K562 (cell line): ENCODE results near the gene SNX3.

Experiments
- RBM14 ChIP-seq: fragments of 200-400 bp; formaldehyde crosslinking; IDR thresholded peaks from 2 replicates; pipeline ENCODE4 v1.6.1; 2018; ENCODE audit warnings: low read depth, mild to moderate bottlenecking, low read length, moderate library complexity, borderline replicate concordance; ENCODE audit not compliant: insufficient read depth
- UBTF ChIP-seq, 2 experiments: IDR thresholded peaks; 2 replicates each; pipeline ENCODE4 v1.6.1; 2012; ENCODE audit warnings: improper control_type of control experiment in 2 of 2, low read depth in 2 of 2, low read length in 2 of 2, borderline replicate concordance in 1 of 2
- ZC3H4 ChIP-seq: sonication (generic); formaldehyde crosslinking; IDR thresholded peaks from 2 replicates; pipeline ENCODE4 v1.9.0; 2021; ENCODE audit warnings: missing genetic modification reagents, borderline replicate concordance
- TF ChIP-seq, protein P1 (sequence below), 3 experiments: IDR thresholded peaks in 2 of 3; conservative IDR thresholded peaks in 1 of 3; 2 replicates each; pipeline ENCODE4 v1.5.1; 2011 to 2012; ENCODE audit warnings: low read length in 3 of 3, mild to moderate bottlenecking in 3 of 3, control low read depth in 2 of 3, improper control_type of control experiment in 1 of 3, inconsistent platforms in 1 of 3, low read depth in 1 of 3, mixed read lengths in 1 of 3, moderate library complexity in 1 of 3; ENCODE audit not compliant: insufficient read depth in 2 of 3
- TF ChIP-seq, protein P2 (sequence below): fragments of 450-650 bp; formaldehyde crosslinking; IDR thresholded peaks from 2 replicates; pipeline ENCODE4 v1.4.0; 2022; ENCODE audit warnings: missing genetic modification characterization

DNA sequence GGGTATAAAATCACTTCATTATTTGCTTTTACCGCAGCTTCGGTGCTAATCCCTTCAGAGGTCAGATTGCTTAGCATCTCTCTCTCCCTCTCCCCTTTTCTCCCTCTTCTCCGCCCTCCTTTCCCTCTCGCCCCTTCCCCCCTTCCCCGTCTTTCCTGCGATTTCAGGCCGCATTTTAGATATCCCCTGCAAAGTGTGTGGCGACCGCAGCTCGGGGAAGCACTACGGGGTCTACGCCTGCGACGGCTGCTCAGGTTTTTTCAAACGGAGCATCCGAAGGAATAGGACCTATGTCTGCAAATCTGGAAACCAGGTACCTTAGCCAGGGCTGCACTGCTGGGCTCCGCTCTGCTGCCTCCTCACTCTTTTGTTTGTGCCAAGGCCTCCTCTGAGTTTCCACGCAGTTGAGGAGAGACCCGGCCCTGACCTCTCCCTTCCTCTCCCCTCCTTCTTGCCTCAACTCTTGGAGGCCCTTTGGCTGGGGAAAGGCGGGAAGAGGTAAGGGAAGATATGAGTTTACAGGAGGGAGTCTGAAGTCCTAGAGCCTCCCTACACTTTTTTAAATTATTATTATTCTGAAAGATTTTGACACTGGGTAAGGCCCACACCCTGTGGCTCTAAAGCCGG lies 89.4 kb downstream of the SNX3 start:
- TF ChIP-seq, protein P1, sequence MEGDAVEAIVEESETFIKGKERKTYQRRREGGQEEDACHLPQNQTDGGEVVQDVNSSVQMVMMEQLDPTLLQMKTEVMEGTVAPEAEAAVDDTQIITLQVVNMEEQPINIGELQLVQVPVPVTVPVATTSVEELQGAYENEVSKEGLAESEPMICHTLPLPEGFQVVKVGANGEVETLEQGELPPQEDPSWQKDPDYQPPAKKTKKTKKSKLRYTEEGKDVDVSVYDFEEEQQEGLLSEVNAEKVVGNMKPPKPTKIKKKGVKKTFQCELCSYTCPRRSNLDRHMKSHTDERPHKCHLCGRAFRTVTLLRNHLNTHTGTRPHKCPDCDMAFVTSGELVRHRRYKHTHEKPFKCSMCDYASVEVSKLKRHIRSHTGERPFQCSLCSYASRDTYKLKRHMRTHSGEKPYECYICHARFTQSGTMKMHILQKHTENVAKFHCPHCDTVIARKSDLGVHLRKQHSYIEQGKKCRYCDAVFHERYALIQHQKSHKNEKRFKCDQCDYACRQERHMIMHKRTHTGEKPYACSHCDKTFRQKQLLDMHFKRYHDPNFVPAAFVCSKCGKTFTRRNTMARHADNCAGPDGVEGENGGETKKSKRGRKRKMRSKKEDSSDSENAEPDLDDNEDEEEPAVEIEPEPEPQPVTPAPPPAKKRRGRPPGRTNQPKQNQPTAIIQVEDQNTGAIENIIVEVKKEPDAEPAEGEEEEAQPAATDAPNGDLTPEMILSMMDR (IDR thresholded peaks at IDR 0.05 in 2 of 3, conservative IDR thresholded peaks at IDR 0.05 in 1 of 3; ENCODE audit: insufficient read depth in 2 of 3, low read depth in 1 of 3, low read length in 3 of 3): no peak
- no peak for TF ChIP-seq ZC3H4 (CRISPR knock-in tag)
- TF ChIP-seq, protein P2, sequence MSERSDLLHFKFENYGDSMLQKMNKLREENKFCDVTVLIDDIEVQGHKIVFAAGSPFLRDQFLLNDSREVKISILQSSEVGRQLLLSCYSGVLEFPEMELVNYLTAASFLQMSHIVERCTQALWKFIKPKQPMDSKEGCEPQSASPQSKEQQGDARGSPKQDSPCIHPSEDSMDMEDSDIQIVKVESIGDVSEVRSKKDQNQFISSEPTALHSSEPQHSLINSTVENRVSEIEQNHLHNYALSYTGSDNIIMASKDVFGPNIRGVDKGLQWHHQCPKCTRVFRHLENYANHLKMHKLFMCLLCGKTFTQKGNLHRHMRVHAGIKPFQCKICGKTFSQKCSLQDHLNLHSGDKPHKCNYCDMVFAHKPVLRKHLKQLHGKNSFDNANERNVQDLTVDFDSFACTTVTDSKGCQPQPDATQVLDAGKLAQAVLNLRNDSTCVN: no peak
- no peak for TF ChIP-seq RBM14
- no peak for TF ChIP-seq UBTF (IDR thresholded peaks at IDR 0.05; ENCODE audit: borderline replicate concordance in 1 of 2, low read depth in 2 of 2, low read length in 2 of 2)
